ENCODE results near the gene POLR3E.

DNA sequence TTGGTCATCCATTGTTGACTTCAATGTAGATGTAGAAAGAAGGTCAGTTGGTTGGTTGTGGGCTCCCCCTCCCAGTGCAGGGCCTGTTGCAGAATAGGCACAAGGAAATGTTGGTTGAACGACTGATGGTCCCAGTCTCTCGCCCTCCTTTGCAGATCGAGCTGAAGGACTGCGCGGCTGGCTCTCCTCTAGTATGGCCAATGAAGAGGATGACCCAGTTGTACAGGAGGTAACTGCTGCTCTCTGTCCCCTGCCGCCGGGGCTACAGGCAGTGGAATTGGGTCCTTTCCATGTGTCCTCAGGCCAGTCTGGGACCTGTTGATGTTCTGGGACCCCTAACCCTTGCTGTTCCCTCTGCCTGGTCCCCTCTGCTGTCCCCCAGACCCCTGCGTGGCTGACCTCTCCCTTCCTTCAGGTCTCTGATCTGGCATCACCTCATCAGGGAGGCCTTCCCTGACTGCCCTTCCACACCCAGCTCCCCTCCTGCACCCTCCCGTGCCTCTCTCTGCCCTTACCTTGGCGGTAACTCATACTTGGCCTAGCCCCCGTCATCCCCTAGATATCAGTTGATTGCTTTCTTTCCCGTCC, 5.7 kb downstream of the POLR3E start:
- TF ChIP-seq, protein P1, sequence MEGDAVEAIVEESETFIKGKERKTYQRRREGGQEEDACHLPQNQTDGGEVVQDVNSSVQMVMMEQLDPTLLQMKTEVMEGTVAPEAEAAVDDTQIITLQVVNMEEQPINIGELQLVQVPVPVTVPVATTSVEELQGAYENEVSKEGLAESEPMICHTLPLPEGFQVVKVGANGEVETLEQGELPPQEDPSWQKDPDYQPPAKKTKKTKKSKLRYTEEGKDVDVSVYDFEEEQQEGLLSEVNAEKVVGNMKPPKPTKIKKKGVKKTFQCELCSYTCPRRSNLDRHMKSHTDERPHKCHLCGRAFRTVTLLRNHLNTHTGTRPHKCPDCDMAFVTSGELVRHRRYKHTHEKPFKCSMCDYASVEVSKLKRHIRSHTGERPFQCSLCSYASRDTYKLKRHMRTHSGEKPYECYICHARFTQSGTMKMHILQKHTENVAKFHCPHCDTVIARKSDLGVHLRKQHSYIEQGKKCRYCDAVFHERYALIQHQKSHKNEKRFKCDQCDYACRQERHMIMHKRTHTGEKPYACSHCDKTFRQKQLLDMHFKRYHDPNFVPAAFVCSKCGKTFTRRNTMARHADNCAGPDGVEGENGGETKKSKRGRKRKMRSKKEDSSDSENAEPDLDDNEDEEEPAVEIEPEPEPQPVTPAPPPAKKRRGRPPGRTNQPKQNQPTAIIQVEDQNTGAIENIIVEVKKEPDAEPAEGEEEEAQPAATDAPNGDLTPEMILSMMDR (IDR thresholded peaks at IDR 0.05): no peak
- no peak for TF ChIP-seq ZFX (IDR thresholded peaks at IDR 0.05; ENCODE audit: borderline replicate concordance)

Measured in 22Rv1 (cell line).